Amniotic stem cell (primary cell): ENCODE results near the gene PI16.

Experiments
- DNase-seq: peaks from one replicate; lab custom pipeline; 2025; lab: John Stamatoyannopoulos, UW

The PI16 gene

DNA sequence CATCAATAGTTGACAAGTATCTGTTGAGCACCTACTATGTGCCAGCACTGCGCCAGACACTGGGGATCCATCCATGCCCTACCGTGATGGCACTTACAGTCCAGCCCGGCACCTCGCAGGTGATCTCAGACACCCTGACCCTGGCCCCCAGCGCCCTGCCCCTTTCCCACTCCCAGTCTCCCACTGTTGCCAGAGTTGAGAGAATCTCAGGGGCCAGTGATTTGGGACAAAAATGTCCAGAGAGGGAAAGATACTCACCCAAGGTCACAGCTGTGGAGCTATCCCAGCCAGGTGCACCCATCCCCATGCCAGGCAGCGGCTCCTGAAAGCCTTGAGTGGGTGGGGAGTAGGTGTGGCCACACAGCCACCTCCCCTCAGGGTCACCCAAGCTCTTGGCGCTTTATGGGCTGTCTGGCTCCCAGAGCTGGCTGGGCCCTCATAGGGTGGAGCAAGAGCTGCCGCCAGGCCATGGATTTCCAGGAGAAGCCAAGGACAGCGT, 3.3 kb downstream of the PI16 start:
- DNase-seq = no peak

DNA sequence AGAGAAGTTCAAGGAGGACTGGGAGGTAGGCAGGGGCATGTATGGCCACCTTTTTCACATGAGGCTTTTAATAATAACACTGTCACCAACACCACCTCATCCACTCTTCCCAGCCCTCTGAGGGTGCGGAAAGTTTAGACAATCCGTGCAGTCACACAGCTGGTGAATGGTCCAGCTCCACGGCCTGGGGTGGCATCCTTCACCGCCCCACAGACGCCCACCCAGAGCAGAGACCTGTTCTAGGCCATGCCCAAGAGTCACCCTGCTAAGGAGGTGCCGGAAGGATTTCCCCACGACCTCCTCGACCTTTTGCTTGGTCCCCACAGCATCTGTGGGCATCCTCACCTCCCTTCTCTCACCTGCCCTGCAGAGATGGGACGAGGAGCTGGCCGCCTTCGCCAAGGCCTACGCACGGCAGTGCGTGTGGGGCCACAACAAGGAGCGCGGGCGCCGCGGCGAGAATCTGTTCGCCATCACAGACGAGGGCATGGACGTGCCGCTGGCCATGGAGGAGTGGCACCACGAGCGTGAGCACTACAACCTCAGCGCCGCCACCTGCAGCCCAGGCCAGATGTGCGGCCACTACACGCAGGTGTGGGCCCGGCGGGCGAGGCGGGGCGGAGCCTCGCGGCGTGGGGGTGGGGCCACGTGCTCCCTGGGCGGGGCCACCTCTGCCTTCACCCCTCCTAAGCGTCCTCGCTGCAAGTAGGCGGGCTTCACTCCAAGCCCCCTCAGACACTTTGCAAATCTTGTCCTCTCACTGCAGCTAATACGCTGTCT, 4.4 kb downstream of the PI16 start:
- no peak for DNase-seq

DNA sequence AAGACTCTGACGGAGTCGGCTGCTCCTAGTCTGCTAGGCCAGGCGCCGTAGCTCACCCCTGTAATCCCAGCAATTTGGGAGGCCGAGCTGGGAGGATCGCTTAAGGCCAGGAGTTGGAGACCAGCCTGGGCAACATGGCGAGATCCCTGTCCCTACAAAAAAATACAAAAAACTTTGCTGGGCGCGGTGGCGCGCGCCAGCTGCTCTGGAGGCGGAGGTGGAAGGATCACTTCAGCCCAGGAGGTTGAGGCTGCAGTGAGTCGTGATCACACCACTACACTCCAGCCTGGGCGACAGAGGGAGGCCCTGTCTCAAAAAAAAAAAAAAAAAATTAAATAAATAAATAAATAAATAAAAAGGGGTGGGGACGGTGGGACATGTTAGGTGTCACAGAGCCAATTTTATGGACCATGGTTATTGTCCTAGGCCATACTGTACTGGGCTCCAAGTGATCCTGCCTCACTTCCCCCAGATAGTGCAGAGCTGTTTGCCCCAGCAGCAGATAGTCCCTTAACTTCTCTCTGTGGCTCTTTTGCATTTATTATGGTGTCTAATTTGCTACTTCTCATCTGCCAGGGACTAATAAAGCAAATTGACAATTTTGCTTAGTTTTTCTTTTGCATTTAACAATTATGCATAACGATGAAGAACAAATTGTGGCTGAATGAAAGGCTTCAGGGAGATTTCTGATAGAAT, 5.2 kb downstream of the PI16 start:
- no peak for DNase-seq

DNA sequence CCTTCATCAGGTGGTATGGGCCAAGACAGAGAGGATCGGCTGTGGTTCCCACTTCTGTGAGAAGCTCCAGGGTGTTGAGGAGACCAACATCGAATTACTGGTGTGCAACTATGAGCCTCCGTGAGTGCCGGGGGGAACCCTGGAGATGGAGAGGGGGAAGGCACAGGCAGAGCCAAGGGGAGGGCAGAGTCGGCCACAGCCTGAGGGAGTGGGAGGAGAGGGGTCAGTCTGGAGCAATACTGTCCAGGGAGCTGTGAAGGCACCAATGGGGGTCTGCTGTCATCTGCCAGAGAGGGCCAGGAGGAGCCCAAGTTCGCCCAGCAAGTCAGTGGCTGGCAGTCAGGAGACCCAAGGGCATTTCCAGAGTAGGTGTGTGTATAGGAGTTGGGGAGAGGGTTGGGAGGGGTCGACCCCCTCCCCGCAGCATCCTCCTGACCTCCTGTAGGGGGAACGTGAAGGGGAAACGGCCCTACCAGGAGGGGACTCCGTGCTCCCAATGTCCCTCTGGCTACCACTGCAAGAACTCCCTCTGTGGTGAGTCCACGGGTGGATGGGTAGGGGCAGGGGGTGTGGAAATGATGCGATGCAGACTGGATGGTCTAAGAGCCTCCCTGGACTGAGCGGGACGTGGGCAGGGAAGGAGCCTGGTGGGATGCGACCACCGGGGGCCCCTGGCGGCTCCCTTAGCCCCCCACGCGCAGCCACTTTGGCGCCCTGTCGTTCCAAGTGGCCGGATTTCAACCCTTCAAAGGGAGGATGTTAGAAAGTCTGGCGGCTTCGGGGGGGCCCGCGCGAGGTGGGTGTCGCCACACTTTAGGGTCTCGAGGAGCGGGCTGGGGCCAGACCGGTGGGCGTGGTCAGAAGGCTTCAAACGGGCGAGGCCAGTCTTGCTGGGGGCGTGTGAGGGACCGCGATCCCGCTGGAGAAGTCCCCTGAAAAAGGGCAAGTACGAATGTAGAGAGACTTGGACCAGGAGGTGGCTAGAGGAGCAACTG, 7.2 kb downstream of the PI16 start:
- no peak for DNase-seq

- DNase-seq = no peak
Measured at GRCh38 chr6:36962874-36963273, 8.3 kb downstream of the PI16 start.

DNA sequence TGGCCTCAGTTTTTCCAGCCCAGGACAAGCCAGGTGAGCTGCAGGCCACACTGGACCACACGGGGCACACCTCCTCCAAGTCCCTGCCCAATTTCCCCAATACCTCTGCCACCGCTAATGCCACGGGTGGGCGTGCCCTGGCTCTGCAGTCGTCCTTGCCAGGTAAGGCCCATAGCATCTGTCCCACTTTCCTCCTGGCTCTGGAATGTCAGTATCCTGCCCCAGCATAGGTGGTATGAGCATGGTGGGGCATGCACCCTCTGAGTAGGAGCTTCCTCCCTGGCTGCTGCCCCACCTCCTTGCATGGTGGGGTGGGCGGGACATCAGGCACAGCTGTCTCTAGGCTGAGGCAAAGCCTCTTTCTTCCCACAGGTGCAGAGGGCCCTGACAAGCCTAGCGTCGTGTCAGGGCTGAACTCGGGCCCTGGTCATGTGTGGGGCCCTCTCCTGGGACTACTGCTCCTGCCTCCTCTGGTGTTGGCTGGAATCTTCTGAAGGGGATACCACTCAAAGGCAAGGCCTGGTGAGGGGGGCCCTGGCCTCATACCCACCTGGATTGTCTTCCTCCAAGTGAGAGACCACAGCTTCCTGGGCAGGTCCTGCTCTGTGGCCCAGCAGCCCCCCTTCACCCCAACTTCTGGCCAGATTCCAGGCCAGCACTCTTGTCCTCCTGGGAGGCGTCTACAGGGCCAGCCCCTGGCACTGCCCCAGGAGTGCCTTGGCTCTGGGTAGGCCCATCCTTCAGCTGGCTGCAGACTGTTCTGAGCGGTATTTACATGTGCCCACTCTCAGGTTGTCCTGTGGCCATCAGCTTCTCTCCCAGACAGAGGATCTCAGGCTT, 9.1 kb downstream of the PI16 start:
- no peak for DNase-seq

- no peak for DNase-seq
Measured at GRCh38 chr6:36964349-36964748, 9.8 kb downstream of the PI16 start.

- no peak for DNase-seq
Measured at GRCh38 chr6:36964908-36965307, 10.4 kb downstream of the PI16 start.

DNA sequence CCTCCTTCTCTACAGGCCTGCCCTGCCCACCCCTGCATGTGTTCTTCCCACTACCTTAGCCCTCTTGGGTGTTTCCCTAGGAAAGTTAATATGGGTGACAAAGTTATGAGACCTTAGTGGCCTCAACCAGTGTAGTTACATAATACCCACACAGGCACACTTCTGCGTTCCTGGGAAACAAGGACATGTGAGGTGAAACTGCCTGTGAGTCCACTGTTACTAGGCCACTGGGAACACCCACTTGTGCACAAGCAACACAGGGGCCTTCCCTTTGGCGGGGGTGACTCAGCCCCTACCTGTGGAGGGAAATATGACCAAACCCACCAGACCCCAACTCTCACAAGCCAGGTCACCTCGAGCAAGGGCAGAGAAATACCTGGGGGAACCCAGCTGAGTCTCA, 12.8 kb downstream of the PI16 start:
- DNase-seq = no peak

- no peak for DNase-seq
Measured at GRCh38 chr6:36967757-36968156, 13.2 kb downstream of the PI16 start.

DNA sequence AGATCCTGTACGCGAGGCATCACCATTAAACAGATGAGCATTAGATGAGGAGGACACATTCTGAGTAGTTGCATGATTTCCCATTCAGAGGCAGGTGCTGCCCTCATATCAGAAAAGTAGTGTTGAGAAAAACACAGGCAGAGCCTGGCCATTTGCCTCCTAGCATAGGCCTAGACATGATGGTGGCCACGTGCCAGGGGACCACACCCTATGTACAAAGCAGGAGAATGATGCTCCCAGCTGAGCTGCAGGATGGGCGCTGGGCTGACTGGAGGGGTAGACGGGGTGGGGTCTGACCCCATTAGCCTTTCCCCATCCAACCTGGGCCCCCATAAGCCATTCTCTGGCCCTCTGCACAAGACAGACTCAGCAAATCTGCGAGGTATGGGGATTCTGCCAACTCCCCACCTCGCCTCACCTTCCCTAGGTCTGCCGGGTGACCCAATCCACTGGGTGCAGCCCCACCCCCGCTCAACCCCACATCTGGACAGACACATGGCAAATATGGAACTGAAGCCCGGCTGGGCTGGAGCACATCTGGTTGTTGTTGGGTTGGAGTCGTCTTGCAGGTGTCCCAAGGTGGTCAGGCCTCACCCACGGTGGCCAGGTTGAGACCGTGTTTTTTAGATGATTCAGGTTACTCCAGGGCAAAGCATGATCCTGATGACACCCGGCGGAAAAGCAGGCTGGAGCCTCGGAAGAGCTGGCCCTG, 13.9 kb downstream of the PI16 start:
- DNase-seq = no peak

GRCh38 chr6:36969240-36969691, 14.7 kb downstream of the PI16 start:
- no peak for DNase-seq

DNA sequence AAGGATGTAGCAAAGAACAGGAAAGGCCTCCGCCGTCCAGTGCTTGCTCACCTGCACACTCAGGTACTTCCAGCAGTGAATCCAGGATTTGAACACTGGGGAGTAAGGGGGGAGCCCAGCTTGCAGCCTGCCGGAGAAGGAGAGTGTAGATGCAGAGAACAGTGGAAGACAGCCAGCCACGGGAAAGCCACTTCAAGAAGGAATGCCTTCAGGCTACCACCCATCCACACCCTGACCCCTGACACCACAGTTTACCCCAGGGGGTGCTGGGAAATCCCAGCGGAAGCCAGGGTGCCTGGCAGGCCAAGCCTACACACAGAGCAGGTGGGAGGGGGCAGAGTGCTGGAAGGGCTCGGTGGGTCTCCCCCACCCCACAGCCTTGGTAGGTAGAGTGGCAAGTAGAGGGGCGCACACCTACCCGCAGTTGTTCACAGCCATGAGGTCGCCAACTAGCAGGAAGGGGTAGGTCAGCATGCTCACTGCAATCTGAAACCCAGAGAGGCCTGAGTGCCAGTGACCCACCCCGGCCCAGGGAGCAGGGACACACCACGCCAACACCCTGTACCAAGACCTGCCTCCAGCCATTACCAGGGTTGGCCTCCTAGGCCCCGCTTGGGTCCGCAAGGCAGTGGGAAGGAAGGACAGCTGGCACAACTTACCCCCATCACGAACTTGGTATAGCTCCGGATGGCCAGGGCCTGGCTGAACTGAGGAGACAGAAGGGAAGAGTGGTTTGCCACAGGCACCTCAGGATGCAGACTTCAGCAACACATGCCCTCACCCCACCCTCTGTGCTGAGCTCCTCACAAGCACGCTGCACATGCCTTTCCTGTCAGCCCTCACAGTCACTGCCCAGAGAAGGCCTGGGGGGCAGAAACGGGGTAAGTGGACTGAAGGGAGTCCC, 15.7 kb downstream of the PI16 start:
- DNase-seq = no peak

DNA sequence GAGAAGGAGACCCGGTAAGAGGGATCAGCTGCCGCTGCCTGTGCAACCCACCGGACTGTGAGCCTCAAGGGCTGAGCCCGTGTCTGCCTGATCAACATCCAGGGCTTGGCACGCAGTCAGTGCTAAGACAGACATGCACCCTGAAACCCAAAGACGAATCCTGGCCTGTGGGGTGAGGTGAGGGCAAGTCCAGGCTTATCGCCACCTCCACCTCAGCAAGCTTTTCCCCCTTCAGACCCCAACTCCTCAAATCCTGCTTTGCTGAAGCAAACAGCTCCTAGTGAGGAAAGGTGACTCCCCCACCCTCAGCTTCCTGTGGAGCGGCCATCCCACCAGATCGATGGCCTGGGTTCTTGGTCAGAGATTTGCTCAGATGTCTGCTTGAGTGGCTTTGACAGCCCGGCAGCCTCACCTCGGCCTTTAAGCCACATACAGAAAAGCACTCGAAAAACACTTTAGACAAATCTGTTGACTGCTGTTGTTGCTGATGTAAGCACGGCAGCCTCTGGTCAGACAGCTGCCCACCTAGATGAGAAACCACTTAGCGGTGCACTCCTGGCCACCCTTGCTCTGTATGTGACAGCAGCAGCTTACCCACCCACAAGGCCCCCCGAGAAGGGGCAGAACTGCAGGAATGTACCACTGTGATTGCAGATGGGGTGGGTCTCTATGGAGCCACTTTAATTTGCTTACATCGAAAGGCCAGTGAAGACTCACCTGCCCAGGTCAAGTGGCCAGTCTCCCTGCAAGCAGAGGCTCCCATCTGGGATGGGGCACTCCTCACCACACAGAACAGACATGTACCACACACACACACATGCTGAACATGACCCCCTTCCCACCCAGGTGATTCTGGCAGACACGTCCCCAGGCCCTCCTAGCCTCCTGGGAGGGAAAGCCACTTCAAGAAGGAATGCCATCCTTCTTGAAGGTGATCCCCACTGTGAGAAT, 16.6 kb downstream of the PI16 start:
- no peak for DNase-seq

GRCh38 chr6:36971921-36972673, 17.6 kb downstream of the PI16 start:
- DNase-seq = no peak

DNA sequence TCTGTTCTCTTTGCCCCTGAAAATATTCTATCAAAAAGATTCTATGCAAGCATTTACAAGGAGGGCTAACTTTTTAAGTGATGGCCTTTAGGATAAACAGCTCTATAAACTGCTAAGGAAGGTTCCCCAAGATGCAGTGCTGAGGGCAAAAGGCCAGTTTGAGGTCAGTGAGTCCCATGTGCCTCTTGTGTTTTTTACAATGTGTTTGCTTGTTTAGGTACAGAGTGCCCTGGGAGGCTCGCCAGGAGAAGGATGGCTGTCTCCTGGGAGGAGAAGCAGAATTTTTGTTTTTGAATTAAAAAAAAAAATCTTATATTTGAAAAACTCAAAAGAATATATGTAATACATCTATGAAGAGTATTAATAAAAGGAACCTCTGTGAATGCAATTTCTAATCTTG, 18.7 kb downstream of the PI16 start:
- DNase-seq = no peak

GRCh38 chr6:36973647-36974046, 19.1 kb downstream of the PI16 start:
- DNase-seq = no peak
